PFSK-1 (cell line): ENCODE data around the gene THOC7. TPM values are rescaled to one million over a fixed set of nuclear protein-coding genes. Genes with fewer than 3 reads are reported as not detected.

ENCODE experiments used
- FOXP2 ChIP-seq: optimal IDR thresholded peaks from 2 replicates; pipeline ENCODE3; 2011; ENCODE audit warnings: borderline replicate concordance, control low read depth, inconsistent platforms; ENCODE audit not compliant: insufficient read depth; ENCODE audit errors: extremely low read length, extremely low read depth
- POLR2AphosphoS5 ChIP-seq: IDR thresholded peaks from 2 replicates; pipeline ENCODE4 v1.6.1; 2012; ENCODE audit warnings: low read depth, mild to moderate bottlenecking, control low read depth, low read length, moderate library complexity
- SIN3A ChIP-seq: IDR thresholded peaks from 2 replicates; pipeline ENCODE4 v1.6.1; 2012; ENCODE audit warnings: mild to moderate bottlenecking, low read length, moderate library complexity, borderline replicate concordance; ENCODE audit not compliant: insufficient read depth
- TAF1 ChIP-seq: IDR thresholded peaks from 2 replicates; pipeline ENCODE4 v1.6.1; 2012; ENCODE audit warnings: low read length, control low read depth, borderline replicate concordance; ENCODE audit not compliant: insufficient read depth
- polyA plus RNA-seq: library from polyadenylated mRNA; unstranded; fragments of >200 nt; gene quantifications from one replicate; pipeline ENCODE4 v1.2.1, GENCODE V29; 2012; ENCODE audit warnings: low read depth, missing spikeins; ENCODE audit not compliant: insufficient read length
- TF ChIP-seq, protein P1 (sequence below), 2 experiments: IDR thresholded peaks; 2 replicates each; pipeline versions ENCODE4 v1.6.1 to v1.8.0; 2011 to 2012; ENCODE audit warnings: low read depth in 2 of 2, low read length in 2 of 2, control low read depth in 1 of 2, inconsistent platforms in 1 of 2, mild to moderate bottlenecking in 1 of 2, moderate library complexity in 1 of 2; ENCODE audit not compliant: insufficient read depth in 1 of 2

The THOC7 gene
- 40.6 TPM for polyA plus RNA-seq

DNA sequence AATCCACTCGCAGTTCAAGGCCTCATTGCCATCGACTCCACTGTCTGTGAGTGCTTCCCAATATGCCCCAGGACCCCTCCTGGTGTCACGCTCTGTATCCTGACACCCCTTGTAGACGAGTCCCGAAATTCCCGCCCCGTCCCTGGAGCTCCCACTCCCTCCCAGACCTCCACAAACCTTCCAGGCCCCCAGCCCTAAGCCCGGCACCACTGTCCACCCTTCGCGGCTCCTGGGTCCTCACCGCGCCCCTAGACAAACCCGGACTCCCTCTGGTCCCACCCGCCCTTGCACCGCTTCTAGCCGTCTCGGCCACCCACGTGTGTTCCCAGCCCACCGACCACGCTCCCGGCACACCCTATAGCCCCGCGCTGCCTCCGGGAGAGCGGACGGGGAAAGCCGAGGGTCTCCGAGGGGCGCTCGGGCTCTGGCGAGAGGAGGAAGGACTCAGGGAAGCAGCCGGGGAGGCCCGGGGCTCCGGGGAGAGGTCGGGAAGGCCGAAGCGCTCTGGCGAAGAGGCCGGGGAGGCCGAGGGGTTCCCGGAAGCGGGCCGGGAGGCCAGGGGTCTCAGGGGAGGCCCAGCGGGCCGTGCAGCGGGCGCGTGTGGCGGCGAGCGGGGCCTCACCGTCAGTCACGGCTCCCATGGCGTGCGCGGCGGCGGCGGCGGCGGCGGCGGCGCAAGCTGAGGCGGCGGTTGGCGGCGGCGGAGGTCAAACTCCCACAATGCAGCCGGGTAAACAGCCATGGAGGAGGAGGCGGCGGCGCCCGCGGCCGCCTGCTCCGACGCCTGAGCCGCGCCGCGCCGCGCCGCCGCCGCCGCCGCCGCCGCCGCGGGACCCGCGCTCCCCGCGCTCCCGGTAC is at the start of gene THOC7, which contains the start of gene ATXN7:
Gene THOC7, minus strand, starts transcription at position 656 of the 858 bp plus-strand sequence. Its CDS starts 15 bp downstream, at position 641.
Gene ATXN7, plus strand, starts transcription at position 718 of the 858 bp plus-strand sequence. CDS start 48,732 bp downstream, outside the sequence.
- 0 out of 2 replicates have a peak, but pooled peaks have one; percentile 31 for TF ChIP-seq TAF1
- TF ChIP-seq SIN3A = no peak
- TF ChIP-seq POLR2AphosphoS5 = no peak
- TF ChIP-seq FOXP2 = peak; percentile 12
- TF ChIP-seq, protein P1, sequence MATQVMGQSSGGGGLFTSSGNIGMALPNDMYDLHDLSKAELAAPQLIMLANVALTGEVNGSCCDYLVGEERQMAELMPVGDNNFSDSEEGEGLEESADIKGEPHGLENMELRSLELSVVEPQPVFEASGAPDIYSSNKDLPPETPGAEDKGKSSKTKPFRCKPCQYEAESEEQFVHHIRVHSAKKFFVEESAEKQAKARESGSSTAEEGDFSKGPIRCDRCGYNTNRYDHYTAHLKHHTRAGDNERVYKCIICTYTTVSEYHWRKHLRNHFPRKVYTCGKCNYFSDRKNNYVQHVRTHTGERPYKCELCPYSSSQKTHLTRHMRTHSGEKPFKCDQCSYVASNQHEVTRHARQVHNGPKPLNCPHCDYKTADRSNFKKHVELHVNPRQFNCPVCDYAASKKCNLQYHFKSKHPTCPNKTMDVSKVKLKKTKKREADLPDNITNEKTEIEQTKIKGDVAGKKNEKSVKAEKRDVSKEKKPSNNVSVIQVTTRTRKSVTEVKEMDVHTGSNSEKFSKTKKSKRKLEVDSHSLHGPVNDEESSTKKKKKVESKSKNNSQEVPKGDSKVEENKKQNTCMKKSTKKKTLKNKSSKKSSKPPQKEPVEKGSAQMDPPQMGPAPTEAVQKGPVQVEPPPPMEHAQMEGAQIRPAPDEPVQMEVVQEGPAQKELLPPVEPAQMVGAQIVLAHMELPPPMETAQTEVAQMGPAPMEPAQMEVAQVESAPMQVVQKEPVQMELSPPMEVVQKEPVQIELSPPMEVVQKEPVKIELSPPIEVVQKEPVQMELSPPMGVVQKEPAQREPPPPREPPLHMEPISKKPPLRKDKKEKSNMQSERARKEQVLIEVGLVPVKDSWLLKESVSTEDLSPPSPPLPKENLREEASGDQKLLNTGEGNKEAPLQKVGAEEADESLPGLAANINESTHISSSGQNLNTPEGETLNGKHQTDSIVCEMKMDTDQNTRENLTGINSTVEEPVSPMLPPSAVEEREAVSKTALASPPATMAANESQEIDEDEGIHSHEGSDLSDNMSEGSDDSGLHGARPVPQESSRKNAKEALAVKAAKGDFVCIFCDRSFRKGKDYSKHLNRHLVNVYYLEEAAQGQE (IDR thresholded peaks at IDR 0.05; ENCODE audit: insufficient read depth in 1 of 2, low read depth in 2 of 2, low read length in 2 of 2) = no peak

DNA sequence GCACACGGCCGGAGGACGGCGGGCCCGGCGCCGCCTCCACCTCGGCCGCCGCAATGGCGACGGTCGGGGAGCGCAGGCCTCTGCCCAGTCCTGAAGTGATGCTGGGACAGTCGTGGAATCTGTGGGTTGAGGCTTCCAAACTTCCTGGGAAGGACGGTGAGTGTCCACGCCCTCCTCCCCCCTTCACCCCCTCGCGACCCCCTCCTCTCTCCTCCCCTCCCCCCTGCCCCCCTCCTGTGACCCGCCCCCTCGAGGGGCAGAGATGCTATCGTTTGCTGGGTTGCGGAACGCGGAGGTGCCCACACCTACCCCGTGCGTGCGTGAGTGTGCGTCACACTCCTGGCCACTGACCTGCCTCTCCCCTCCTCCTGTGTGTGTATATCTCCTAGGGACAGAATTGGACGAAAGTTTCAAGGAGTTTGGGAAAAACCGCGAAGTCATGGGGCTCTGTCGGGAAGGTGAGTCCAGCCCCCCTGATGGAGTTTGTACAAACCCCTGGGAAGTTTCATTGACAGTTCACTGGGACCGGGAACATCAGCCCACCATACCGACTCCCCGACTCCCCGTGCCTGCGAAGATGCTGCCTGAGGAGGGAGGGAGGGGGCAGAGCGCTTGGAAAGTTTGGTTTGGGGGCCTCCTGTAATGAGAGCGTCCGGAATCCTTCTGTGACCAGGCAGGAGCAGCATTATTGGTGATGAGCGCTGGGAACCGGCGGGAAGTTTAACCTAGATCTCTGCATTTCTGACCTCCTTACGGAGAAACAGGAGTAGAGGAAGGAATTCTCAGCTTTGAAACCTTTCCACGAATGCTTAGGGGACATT is 49.4 kb upstream of the THOC7 start:
- TF ChIP-seq POLR2AphosphoS5 (no peak), FOXP2 (no peak), SIN3A (no peak), TAF1 (no peak)
- TF ChIP-seq, protein P1 (IDR thresholded peaks at IDR 0.05; ENCODE audit: insufficient read depth in 1 of 2, low read depth in 2 of 2, low read length in 2 of 2) = no peak

DNA sequence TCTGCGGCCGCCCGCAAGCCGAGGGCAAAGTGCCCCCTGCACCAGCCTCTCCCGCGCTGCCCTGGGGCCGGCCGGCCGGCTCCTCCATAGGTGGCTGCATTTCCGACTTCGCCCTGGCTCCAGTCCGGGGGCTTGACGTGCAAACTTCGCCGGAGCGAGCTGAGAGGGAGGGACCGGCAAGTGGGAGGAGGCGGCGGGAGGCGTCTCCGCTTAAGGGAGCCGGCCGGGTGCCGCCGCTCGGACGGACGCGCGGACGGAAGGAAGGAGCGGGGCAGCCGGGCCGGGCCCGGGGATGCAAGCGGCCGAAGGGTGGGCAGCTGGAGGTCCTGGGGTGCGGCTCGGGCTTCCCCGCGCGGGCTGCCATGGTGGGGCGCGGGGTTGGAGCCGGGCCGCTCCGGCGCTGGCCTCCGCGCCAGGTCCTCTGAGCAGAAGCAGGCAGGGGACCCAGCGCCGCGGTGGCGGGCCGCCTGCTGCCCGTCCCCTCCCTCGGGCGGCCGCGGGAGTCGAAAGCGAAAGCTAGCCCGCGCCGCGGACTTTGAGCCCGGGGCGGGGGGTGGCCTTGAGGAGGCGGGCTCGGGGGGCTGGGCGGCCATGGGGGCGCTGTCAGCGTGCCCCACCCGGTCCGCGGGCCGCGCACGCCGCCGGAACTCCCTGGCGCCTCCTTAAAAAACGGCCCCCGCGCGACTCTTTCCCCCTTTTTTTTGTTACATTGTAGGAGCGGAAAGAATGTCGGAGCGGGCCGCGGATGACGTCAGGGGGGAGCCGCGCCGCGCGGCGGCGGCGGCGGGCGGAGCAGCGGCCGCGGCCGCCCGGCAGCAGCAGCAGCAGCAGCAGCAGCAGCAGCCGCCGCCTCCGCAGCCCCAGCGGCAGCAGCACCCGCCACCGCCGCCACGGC is 48.5 kb upstream of the THOC7 start, which contains the start of gene SCAANT1:
Gene SCAANT1, minus strand, starts transcription at position 511 of the 895 bp plus-strand sequence.
- no peak; the same call in 1 of the 2 replicates for TF ChIP-seq POLR2AphosphoS5
- TF ChIP-seq TAF1 = no peak
- TF ChIP-seq FOXP2 = peak; percentile 18
- TF ChIP-seq, protein P1 (IDR thresholded peaks at IDR 0.05; ENCODE audit: insufficient read depth in 1 of 2, low read depth in 2 of 2, low read length in 2 of 2) = no peak
- peak; percentile 56; the same call in 1 of the 2 replicates for TF ChIP-seq SIN3A

DNA sequence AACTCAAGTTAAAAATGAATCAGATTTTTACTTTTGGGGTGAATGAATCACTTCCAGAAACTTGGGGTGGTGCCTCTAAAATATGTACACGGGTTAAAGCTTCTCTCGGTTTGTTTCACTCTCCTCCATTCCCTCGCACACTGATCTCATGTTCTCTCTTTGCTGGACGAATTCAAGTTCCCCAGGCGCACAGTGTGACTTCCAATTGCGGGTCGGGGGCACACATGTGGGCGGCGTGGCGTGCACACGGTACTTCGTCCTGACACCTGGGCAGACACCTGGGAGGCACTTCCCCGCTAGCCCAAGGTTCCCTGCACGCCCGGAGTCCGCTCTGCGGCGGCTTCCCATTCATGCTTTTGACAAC is 47.9 kb upstream of the THOC7 start:
- TF ChIP-seq TAF1 = no peak
